Spleen (tissue), 11 donors: ENCODE results near the gene CHCHD6. TPM values are rescaled to one million over a fixed set of nuclear protein-coding genes. Genes with fewer than 3 reads are reported as not detected.

Experiments used
- DNase-seq: peaks from one replicate; pipeline ENCODE4 v3.0.0-alpha.2; 2020
- H3K27ac ChIP-seq, 8 donors: fragments of 200-600 bp; sonication (generic) in 7 of 8; 1 replicate in 4 of 8; 2 replicates in 4 of 8; pipeline versions ENCODE4 v1.5.0 to v1.8.0; 2016 to 2021; ENCODE audit warnings: inconsistent platforms in 4 of 8, mild to moderate bottlenecking in 4 of 8, moderate library complexity in 1 of 8
- H3K27me3 ChIP-seq, 7 donors: fragments of 200-600 bp; sonication (generic) in 6 of 7; replicated peaks in 1 of 7; 1 replicate in 4 of 7; 2 replicates in 3 of 7; pipeline versions ENCODE4 v1.5.0 to v1.8.0; 2016 to 2021; ENCODE audit warnings: inconsistent platforms in 3 of 7, mild to moderate bottlenecking in 1 of 7
- H3K36me3 ChIP-seq, 6 donors: fragments of 200-600 bp; sonication (generic) in 5 of 6; 1 replicate in 4 of 6; 2 replicates in 2 of 6; pipeline versions ENCODE4 v1.5.0 to v1.8.0; 2016 to 2021; ENCODE audit warnings: inconsistent platforms in 2 of 6
- H3K4me1 ChIP-seq, 6 donors: fragments of 200-600 bp; sonication (generic) in 5 of 6; 1 replicate in 3 of 6; 2 replicates in 3 of 6; pipeline versions ENCODE4 v1.5.0 to v1.8.0; 2016 to 2021; ENCODE audit warnings: inconsistent platforms in 3 of 6
- H3K4me3 ChIP-seq, 8 donors: fragments of 200-600 bp; sonication (generic) in 7 of 8; 1 replicate in 4 of 8; 2 replicates in 4 of 8; pipeline versions ENCODE4 v1.5.0 to v1.8.0; 2016 to 2021; ENCODE audit warnings: inconsistent platforms in 4 of 8, mild to moderate bottlenecking in 4 of 8, moderate library complexity in 2 of 8
- H3K9me3 ChIP-seq, 8 donors: fragments of 200-600 bp; sonication (generic) in 7 of 8; 1 replicate in 4 of 8; 2 replicates in 4 of 8; pipeline versions ENCODE4 v1.5.0 to v1.8.0; 2016 to 2021; ENCODE audit warnings: inconsistent platforms in 4 of 8
- CTCF ChIP-seq, 11 experiments: fragments of 200-600 bp in 7 of 11; fragments of 450-650 bp in 4 of 11; sonication (generic) in 4 of 11; IDR thresholded peaks in 8 of 11; conservative IDR thresholded peaks in 3 of 11; 1 replicate in 7 of 11; 2 replicates in 4 of 11; pipeline versions ENCODE4 v1.4.0 to v1.8.0; 2016 to 2021; ENCODE audit warnings: antibody characterized with exemption in 11 of 11, inconsistent platforms in 4 of 11, mild to moderate bottlenecking in 1 of 11
- POLR2A ChIP-seq, 3 donors: fragments of 450-650 bp; IDR thresholded peaks; one replicate each; pipeline ENCODE4 v1.5.1; 2017; ENCODE audit warnings: antibody characterized with exemption in 3 of 3, mild to moderate bottlenecking in 1 of 3
- POLR2AphosphoS5 ChIP-seq, 3 donors: sonication (generic); formaldehyde crosslinking; IDR thresholded peaks; one replicate each; pipeline ENCODE4 v1.5.1; 2017; ENCODE audit warnings: antibody characterized with exemption in 3 of 3
- WGBS, 5 donors: extraction: QIAGEN DNeasy Blood & Tissue Kit in 3 of 5; methylation state at CpG; one replicate each; pipeline versions ENCODE4 v1.1.5 to v1.1.7; 2013 to 2018; 5-methylcytosine and 5-hydroxymethylcytosine counted together
- intact Hi-C: fragments of 100-400 bp; cut with DNase I; formaldehyde crosslinking; loops from one replicate; pipeline ENCODE4 v1.15.0; 2023; ENCODE audit warnings: low total_unique reads
- polyA plus RNA-seq, 3 donors: library from polyadenylated mRNA; stranded (reverse); fragments of 200-250 nt; gene quantifications; one replicate each; pipeline ENCODE4 v1.2.1, GENCODE V29; 2013
- total RNA-seq, 7 donors: library from RNA; depleted of rRNA in 3 of 7; stranded (reverse); fragments of >200 nt in 3 of 7; fragmentation: NEBNext Ultra II Directional in 4 of 7; extraction: Animal tissue kit (Norgen Biotek cat#: 25700) in 4 of 7; gene quantifications; one replicate each; pipeline versions ENCODE4 v1.1.0 to v1.2.1, GENCODE V29; 2016 to 2021
- donor health status: healthy with polysubstance abuse.
- donor health status: DM: no; HTN: no; CAD: no; lungs with moderate emphysema.
- donor health status: DM: no; HTN: no; CAD: no.
- donor health status: Bipolar disorder and iron deficiency.
- donor health status: healthy.
- donor health status: DM: no; HTN: no; CAD: no.
- donor health status: DM: yes; HTN: yes; CAD: no.

Gene CHCHD6
- total and polyA plus RNA-seq, 10 donors = 6.3 to 39.1 (median 11.8) TPM

- Histone ChIP-seq H3K4me3 (no peak overlapping the region), H3K36me3 (no peaks in the 10 kb centered on the region), H3K27me3 (peaks cover 0 to 28% (median 0%) of the 10 kb centered on the region in 7 donors), H3K27ac (no peak overlapping the region), H3K4me1 (peaks cover 0 to 15% (median 5%) of the 10 kb centered on the region in 6 donors), H3K9me3 (peaks cover 0 to 3% (median 0%) of the 10 kb centered on the region in 8 donors)
- intact Hi-C loops = no loop called here
- 80 to 89% (median 83%) methylated on average over 20 of the region's 20 CpGs for WGBS, 5 donors
- TF ChIP-seq POLR2A (IDR thresholded peaks at IDR 0.05) = no peak
- no peak for TF ChIP-seq POLR2AphosphoS5 (IDR thresholded peaks at IDR 0.05)
- no peak for TF ChIP-seq CTCF (IDR thresholded peaks at IDR 0.05 in 8 of 11, conservative IDR thresholded peaks at IDR 0.05 in 3 of 11)
- no peak for DNase-seq
Observed at GRCh38 chr3:126968391-126969390, 264.7 kb downstream of the CHCHD6 start.

- H3K27me3 ChIP-seq = peaks cover 0 to 31% (median 0%) of the 10 kb centered on the region in 7 donors
- peaks cover 0 to 11% (median 9%) of the 10 kb centered on the region in 8 donors for H3K9me3 ChIP-seq
- TF ChIP-seq POLR2A (IDR thresholded peaks at IDR 0.05) (no peak), CTCF (IDR thresholded peaks at IDR 0.05 in 8 of 11, conservative IDR thresholded peaks at IDR 0.05 in 3 of 11) (no peak), POLR2AphosphoS5 (IDR thresholded peaks at IDR 0.05) (no peak)
- peaks cover 0 to 15% (median 5%) of the 10 kb centered on the region in 6 donors for H3K4me1 ChIP-seq
- H3K27ac ChIP-seq = no peak overlapping the region
- 65 to 74% (median 67%) methylated on average over 7 of the region's 7 CpGs for WGBS, 5 donors
- DNase-seq = no peak
- no peak overlapping the region for H3K4me3 ChIP-seq
- intact Hi-C loops = no loop called here
- no peaks in the 10 kb centered on the region for H3K36me3 ChIP-seq
Observed at GRCh38 chr3:126969586-126969985, 265.5 kb downstream of the CHCHD6 start.

GRCh38 chr3:126970101-126970500 lies 266.1 kb downstream of the CHCHD6 start:
- 79 to 92% (median 83%) methylated on average over 4 to 5 of the region's 5 CpGs for WGBS, 5 donors

More at GRCh38 chr3:126970101-126970500, 266.1 kb downstream of the CHCHD6 start:
- DNase-seq = no peak
- TF ChIP-seq POLR2A (IDR thresholded peaks at IDR 0.05) (no peak), POLR2AphosphoS5 (IDR thresholded peaks at IDR 0.05) (no peak), CTCF (IDR thresholded peaks at IDR 0.05 in 8 of 11, conservative IDR thresholded peaks at IDR 0.05 in 3 of 11) (no peak)
- peaks cover 0 to 15% (median 5%) of the 10 kb centered on the region in 6 donors for H3K4me1 ChIP-seq
- intact Hi-C loops = no loop called here
- no peaks in the 10 kb centered on the region for H3K36me3 ChIP-seq
- peaks cover 0 to 31% (median 0%) of the 10 kb centered on the region in 7 donors for H3K27me3 ChIP-seq
- no peak overlapping the region for H3K27ac ChIP-seq
- no peak overlapping the region for H3K4me3 ChIP-seq
- peaks cover 0 to 17% (median 14%) of the 10 kb centered on the region in 8 donors for H3K9me3 ChIP-seq
